ENCODE measurements around the gene RFTN1. TPM values are rescaled to one million over a fixed set of nuclear protein-coding genes. Genes with fewer than 3 reads are reported as not detected.
A peak's percentile ranks its signal among the peaks of the same experiment; 100 is the strongest.

The RFTN1 gene
- total RNA-seq, 1 donor from 2014 or later: 26.8 TPM

GRCh38 chr3:16478516-16478915, 35.0 kb downstream of the RFTN1 start:
- peak; percentile 80 for ATAC-seq

GRCh38 chr3:16477521-16477920, 36.0 kb downstream of the RFTN1 start:
- no peak for ATAC-seq
- intact Hi-C loops (cut with DNase I): no loop called here

More at GRCh38 chr3:16478516-16478915, 35.0 kb downstream of the RFTN1 start:
- no peak for DNase-seq (ENCODE audit: missing footprints)
- intact Hi-C loops (cut with DNase I): no loop called here

GRCh38 chr3:16477056-16477455, 36.4 kb downstream of the RFTN1 start:
- intact Hi-C loops (cut with DNase I): no loop called here
- DNase-seq (ENCODE audit: missing footprints): no peak
- ATAC-seq: no peak

More at GRCh38 chr3:16477521-16477920, 36.0 kb downstream of the RFTN1 start:
- DNase-seq (ENCODE audit: missing footprints): no peak

- intact Hi-C loops (cut with DNase I): no loop called here
- ATAC-seq (no peak), DNase-seq (ENCODE audit: missing footprints) (no peak)
These were observed 36.9 kb downstream of the RFTN1 start for GRCh38 chr3:16476636-16477035.

- DNase-seq (ENCODE audit: missing footprints) (no peak), ATAC-seq (no peak)
These were observed 37.7 kb downstream of the RFTN1 start for GRCh38 chr3:16475766-16476165.

GRCh38 chr3:16474920-16475319, 38.6 kb downstream of the RFTN1 start:
- ATAC-seq (peak; percentile 36), DNase-seq (ENCODE audit: missing footprints) (no peak)
- intact Hi-C loops (cut with DNase I): no loop called here

More at GRCh38 chr3:16475766-16476165, 37.7 kb downstream of the RFTN1 start:
- intact Hi-C loops (cut with DNase I): no loop called here

- no peak for ATAC-seq
- intact Hi-C loops (cut with DNase I): no loop called here
- no peak for DNase-seq (ENCODE audit: missing footprints)
These were observed 39.3 kb downstream of the RFTN1 start for GRCh38 chr3:16474216-16474615.

GRCh38 chr3:16472593-16472992, 40.9 kb downstream of the RFTN1 start:
- ATAC-seq (peak; percentile 49), DNase-seq (ENCODE audit: missing footprints) (no peak)
- intact Hi-C loops (cut with DNase I): no loop called here

GRCh38 chr3:16471897-16472296, 41.6 kb downstream of the RFTN1 start:
- DNase-seq (ENCODE audit: missing footprints): no peak
- ATAC-seq: no peak
- intact Hi-C loops (cut with DNase I): no loop called here

GRCh38 chr3:16470590-16470989, 42.9 kb downstream of the RFTN1 start:
- no peak for ATAC-seq
- DNase-seq (ENCODE audit: missing footprints): no peak
- intact Hi-C loops (cut with DNase I): no loop called here

- no peak for ATAC-seq
These were observed 45.0 kb downstream of the RFTN1 start for GRCh38 chr3:16468336-16469098.

GRCh38 chr3:16468002-16468335, 45.5 kb downstream of the RFTN1 start:
- ATAC-seq: no peak
- intact Hi-C loops (cut with DNase I): loop anchor here (5.0 kb wide), 1 partner anchor 96 kb away; no protein-coding TSS in a partner anchor
- no peak for DNase-seq (ENCODE audit: missing footprints)

More at GRCh38 chr3:16468336-16469098, 45.0 kb downstream of the RFTN1 start:
- intact Hi-C loops (cut with DNase I): loop anchor here (5.0 kb wide), 1 partner anchor 96 kb away; no protein-coding TSS in a partner anchor
- no peak for DNase-seq (ENCODE audit: missing footprints)

GRCh38 chr3:16467393-16467792, 46.1 kb downstream of the RFTN1 start:
- no peak for ATAC-seq
- DNase-seq (ENCODE audit: missing footprints): no peak
- intact Hi-C loops (cut with DNase I): loop anchor here (5.0 kb wide), 1 partner anchor 95 kb away; no protein-coding TSS in a partner anchor

GRCh38 chr3:16466822-16467221, 46.7 kb downstream of the RFTN1 start:
- no peak for DNase-seq (ENCODE audit: missing footprints)
- ATAC-seq: no peak
- intact Hi-C loops (cut with DNase I): loop anchor here (5.0 kb wide), 1 partner anchor 95 kb away; no protein-coding TSS in a partner anchor

- no peak for ATAC-seq
- no peak for DNase-seq (ENCODE audit: missing footprints)
- intact Hi-C loops (cut with DNase I): loop anchor here (5.0 kb wide), 1 partner anchor 92 kb away; no protein-coding TSS in a partner anchor
These were observed 48.9 kb downstream of the RFTN1 start for GRCh38 chr3:16464511-16465148.

- no peak for DNase-seq (ENCODE audit: missing footprints)
- intact Hi-C loops (cut with DNase I): no loop called here
- ATAC-seq: peak; percentile 60
These were observed 49.6 kb downstream of the RFTN1 start for GRCh38 chr3:16463914-16464313.

- intact Hi-C loops (cut with DNase I): no loop called here
- ATAC-seq (no peak), DNase-seq (ENCODE audit: missing footprints) (no peak)
These were observed 50.4 kb downstream of the RFTN1 start for GRCh38 chr3:16463119-16463518.

GRCh38 chr3:16462679-16463078, 50.8 kb downstream of the RFTN1 start:
- intact Hi-C loops (cut with DNase I): no loop called here
- DNase-seq (ENCODE audit: missing footprints): no peak
- no peak for ATAC-seq

- intact Hi-C loops (cut with DNase I): no loop called here
These were observed 51.8 kb downstream of the RFTN1 start for GRCh38 chr3:16461463-16462245.

More at GRCh38 chr3:16461463-16462245, 51.8 kb downstream of the RFTN1 start:
- ATAC-seq: no peak
- no peak for DNase-seq (ENCODE audit: missing footprints)

All from Right ventricle myocardium inferior (tissue), 1 donor.